Measurements from ENCODE around the gene BRD7. TPM values are rescaled to one million over a fixed set of nuclear protein-coding genes. Genes with fewer than 3 reads are reported as not detected.

BRD7 gene
- total and polyA plus RNA-seq, 2 of the 13 experiments (the other 11 are each of a cell fraction or from before 2014, with no cell fraction given): 82.3 to 149 TPM

DNA sequence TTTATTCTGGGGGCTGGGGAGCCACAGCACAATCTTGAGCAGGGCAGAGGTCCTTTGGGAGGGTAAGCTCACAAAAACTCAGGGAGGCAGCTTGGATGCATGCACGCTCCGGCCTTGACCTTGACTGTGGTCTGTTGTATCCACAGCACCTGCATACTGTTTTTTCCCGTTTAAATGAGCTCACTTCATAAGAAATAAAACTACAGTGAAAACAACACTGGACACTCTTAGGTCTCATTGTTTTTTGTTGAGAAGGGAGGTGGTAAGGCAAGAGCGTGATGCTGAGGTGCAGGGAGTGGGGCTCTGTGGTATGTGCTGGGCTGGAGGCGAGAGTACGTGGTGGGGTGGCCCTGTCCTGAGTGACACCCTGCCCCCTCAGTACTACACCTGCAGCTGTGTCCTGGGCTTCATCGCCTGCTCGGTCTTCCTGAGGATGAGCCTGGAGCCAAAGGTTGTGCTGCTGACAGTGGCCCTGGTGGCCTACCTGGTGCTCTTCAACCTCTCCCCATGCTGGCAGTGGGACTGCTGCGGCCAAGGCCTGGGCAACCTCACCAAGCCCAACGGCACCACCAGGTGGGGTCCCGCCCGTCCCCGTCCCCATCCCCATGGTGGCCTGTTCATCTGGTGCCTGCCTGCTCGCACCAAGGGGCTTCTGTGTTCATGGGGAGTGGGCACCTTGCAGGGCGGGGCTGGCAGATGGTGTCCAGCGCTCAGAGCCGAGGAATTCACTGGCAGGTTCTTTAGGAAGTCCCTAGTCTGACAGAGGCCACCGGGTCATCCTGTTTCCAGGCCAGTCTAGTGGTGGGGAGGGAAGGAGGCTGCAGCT lies 58.3 kb downstream of the BRD7 start (continued):
- TF ChIP-seq, protein P1, sequence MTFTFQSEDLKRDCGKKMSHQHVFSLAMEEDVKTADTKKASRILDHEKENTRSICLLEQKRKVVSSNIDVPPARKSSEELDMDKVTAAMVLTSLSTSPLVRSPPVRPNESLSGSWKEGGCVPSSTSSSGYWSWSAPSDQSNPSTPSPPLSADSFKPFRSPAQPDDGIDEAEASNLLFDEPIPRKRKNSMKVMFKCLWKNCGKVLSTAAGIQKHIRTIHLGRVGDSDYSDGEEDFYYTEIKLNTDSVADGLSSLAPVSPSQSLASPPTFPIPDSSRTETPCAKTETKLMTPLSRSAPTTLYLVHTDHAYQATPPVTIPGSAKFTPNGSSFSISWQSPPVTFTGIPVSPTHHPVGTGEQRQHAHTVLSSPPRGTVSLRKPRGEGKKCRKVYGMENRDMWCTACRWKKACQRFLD (CRISPR knock-in tag; IDR thresholded peaks at IDR 0.05; ENCODE audit: borderline replicate concordance): 0 out of 2 replicates have a peak, but pooled peaks have one; percentile 52
- TF ChIP-seq AGO2 (optimal IDR thresholded peaks at IDR 0.05; ENCODE audit: low read depth, low read length): peak; percentile 93
- TF ChIP-seq, protein P2, sequence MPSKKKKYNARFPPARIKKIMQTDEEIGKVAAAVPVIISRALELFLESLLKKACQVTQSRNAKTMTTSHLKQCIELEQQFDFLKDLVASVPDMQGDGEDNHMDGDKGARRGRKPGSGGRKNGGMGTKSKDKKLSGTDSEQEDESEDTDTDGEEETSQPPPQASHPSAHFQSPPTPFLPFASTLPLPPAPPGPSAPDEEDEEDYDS (CRISPR knock-in tag; IDR thresholded peaks at IDR 0.05): no peak
- TF ChIP-seq GABPB1 (CRISPR knock-in tag; IDR thresholded peaks at IDR 0.05): 0 out of 2 replicates have a peak, but pooled peaks have one; percentile 10
- 0 out of 2 replicates have a peak, but pooled peaks have one; percentile 17 for TF ChIP-seq TOPORS (CRISPR knock-in tag; IDR thresholded peaks at IDR 0.05)

DNA sequence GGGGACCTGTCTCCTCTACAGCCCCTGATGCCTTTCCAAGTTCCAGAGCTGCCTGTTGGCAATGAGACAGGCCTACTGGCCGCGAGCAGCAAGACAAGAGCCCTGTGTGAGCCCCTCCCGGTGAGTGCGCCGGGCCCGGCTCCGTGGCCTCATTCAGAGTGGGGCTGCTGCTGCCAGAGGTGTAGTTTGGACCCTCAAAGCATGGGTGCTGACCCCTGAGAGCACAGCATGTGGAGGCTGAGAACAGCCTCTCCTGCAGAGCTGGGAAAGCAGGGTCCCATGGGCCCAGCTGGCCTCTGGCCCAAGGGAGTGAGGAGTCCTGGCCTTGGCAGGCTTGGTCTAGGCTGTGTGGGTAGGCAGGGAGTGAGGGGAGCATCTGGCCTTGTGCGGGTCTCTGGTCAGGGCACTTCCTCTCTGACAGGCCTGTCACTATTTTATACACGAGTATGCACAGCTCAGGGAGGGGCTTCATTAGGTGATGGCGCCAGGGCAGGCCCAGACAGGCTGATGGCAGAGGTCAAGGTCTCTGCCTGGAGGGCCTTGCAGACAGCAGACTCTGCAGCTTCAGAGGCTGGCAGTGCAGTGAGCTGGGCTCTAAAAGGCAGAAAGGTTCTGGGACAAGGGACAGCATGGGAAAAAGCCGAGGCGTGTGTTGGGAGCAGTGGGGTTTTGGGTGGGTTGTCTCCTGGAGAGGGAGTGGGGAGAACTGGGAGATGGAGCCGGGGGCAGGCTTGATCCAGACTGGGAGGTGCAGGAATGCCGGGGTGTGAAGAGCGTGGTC lies 59.1 kb downstream of the BRD7 start:
- intact Hi-C loops (cut with micrococcal nuclease; ENCODE audit: unreplicated experiment) (no loop called here), in situ Hi-C loops (cut with HindIII; ENCODE audit: extremely low pct_ligation_motif_present, low pct_unique_long_range_greater_than_20kb) (no loop called here)
- no peak overlapping the region for H3K27ac ChIP-seq (ENCODE audit: extremely low read length, insufficient read depth, low read length)
- peak; percentile 69 for ATAC-seq
- no peaks in the 10 kb centered on the region for H3K79me2 ChIP-seq (ENCODE audit: insufficient read depth, low read length)
- peaks cover 0 to 20% of the 10 kb centered on the region in 2 experiments; a peak in 2 of 5 replicates for H3K27me3 ChIP-seq (ENCODE audit: control insufficient read depth in 1 of 2, insufficient read depth in 2 of 2, low read length in 2 of 2)
- peak; percentile 89 for FAIRE-seq
- peak overlapping the region; percentile 17 for H3K9ac ChIP-seq (ENCODE audit: insufficient read depth, low read depth, low read length)
- peaks cover 4 to 6% of the 10 kb centered on the region in 2 experiments; a peak in 3 of 5 replicates for H3K36me3 ChIP-seq (replicated peaks in 1 of 2; ENCODE audit: control insufficient read depth in 1 of 2, insufficient read depth in 2 of 2, low read length in 2 of 2)
- peaks cover 50% of the 10 kb centered on the region for H3K4me1 ChIP-seq (ENCODE audit: insufficient read depth, low read length)
- BruUV-seq (replicated peaks): no TSS peak
- 12% methylated on average over 8 of the region's 15 CpGs for WGBS (ENCODE audit: low lambda C conversion rate)
- peak; percentile 82 for DNase-seq (ENCODE audit: low spot score)
- H3K9me3 ChIP-seq (ENCODE audit: low read length): no peaks in the 10 kb centered on the region
- H3K4me2 ChIP-seq (ENCODE audit: low read depth, low read length): peak overlapping the region; percentile 67
- ChIA-PET CTCF (ENCODE audit: low intra/inter-chr PET ratio, low total read pairs) (no interaction called here), POLR2A (interaction anchor here (0.6 to 2.2 kb wide), 5 partner anchors 11 to 211 kb away, joined by 3 to 12 read pairs (median 6); no protein-coding TSS in a partner anchor)
- no peaks in the 10 kb centered on the region for H4K20me1 ChIP-seq (ENCODE audit: insufficient read depth, low read length)
- H2AFZ ChIP-seq (ENCODE audit: low read length): no peak overlapping the region
- peak overlapping the region in 1 of 3 experiments; percentile 49; a peak in 2 of 6 replicates for H3K4me3 ChIP-seq (replicated peaks in 1 of 3; ENCODE audit: insufficient read depth in 1 of 3, low read depth in 2 of 3, low read length in 3 of 3)
- TF ChIP-seq ZNF30 (CRISPR knock-in tag; IDR thresholded peaks at IDR 0.05) (no peak), RELA (CRISPR knock-in tag; IDR thresholded peaks at IDR 0.05) (0 out of 2 replicates have a peak, but pooled peaks have one; percentile 20), ZXDC (CRISPR knock-in tag; IDR thresholded peaks at IDR 0.05) (0 out of 2 replicates have a peak, but pooled peaks have one; percentile 12), ZNF180 (CRISPR knock-in tag; IDR thresholded peaks at IDR 0.05; ENCODE audit: borderline replicate concordance, low read depth) (no peak), ZNF574 (CRISPR knock-in tag; IDR thresholded peaks at IDR 0.05) (0 out of 2 replicates have a peak, but pooled peaks have one; percentile 27)

Measured in HepG2 (cell line).